ENCODE data around the gene TMPRSS12.
"Not testable (repeated sequence)": the region's sequence is repeated elsewhere in the genome, so short reads cannot be mapped to it uniquely, and the experiment has no call there.

The TMPRSS12 gene

DNA sequence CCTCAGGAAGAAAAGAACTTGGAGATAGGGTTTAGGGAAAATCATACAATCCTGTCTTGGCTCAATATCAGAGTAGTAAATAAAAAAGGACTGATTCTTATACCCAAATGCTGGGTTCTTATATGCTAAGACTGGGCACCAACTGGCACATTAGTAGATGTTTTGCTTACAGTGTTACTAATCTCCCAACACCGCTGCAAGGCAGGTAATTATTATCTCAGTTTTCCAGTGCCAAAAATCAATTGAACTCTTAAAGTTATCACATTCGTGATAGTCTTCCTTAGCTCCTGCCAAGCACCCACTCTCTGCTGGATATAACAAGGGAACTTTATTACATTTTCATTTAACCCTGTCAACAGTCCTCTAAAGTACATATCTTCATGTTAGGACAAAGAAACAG lies 84.6 kb downstream of the TMPRSS12 start:
- DNase-seq: no peak

DNA sequence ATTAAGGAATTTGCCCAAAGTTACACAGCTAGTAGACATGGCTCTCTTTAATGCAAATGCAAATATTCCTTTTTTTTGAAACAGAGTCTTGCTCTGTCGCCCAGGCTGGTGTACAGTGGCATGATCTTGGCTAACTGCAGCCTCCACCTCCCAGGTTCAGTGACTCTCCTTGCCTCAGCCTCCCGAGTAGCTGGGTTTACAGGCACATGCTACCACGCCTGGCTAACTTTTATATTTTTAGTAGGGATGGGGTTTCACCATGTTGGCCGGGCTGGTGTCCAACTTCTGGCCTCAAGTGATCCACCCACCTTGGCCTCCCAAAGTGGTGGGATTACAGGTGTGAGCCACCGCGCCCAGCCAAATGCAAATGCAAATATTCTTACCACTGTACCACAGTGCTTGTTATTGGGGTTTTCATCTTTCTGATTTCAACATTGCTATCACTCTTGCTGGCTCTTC lies 85.1 kb downstream of the TMPRSS12 start:
- DNase-seq: no peak

DNA sequence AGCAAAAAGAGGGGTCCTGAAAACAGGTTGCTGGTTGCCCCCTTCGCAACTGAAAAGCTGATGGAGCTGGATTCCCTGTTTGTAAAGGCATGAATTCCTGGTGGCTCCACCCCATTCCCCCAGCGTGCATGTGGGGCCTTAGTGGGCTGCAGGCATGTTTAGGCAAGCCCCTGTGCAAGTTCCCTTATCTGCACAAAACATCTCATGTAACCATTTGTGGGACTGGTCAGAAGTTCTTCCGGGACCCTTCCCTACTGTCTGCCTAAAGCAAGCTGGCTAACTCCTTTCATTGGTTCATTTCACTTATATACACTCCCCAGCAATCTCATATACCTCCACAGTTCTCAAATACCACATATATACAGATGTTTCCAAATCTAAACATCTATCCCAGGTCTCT lies 85.7 kb downstream of the TMPRSS12 start:
- no peak for DNase-seq

DNA sequence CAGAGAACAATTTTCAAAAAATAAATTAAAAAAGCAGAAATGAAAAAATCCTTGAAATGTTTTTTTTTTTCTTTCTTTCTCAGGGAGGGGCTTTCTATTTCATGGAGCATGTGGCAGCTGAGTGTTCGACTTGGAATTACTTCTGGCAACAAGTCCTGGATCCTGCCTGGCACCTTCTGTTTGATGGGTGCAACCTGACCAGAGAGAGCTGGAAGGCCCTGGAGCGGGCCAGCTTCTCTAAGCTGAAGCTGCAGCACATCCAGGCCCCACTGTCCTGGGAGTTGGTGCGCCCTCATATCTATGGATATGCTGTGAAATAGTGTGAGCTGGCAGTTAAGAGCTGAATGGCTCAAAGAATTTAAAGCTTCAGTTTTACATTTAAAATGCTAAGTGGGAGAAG lies 87.1 kb downstream of the TMPRSS12 start:
- DNase-seq: no peak

DNA sequence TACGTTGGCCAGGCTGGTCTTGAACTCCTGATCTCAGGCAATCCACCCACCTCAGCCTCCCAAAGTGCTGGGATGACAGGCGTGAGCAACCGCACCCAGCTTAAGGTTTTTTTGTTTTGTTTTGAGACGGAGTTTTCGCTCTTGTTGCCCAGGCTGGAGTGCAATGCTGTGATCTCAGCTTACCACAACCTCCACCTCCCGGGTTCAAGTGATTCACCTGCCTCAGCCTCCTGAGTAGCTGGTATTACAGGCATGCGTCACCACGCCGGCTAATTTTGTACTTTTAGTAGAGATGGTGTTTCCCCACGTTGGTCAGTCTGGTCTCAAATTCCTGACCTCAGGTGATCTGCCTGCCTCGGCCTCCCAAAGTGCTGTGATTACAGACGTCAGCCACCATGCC lies 87.8 kb downstream of the TMPRSS12 start:
- DNase-seq: not testable (repeated sequence)

DNA sequence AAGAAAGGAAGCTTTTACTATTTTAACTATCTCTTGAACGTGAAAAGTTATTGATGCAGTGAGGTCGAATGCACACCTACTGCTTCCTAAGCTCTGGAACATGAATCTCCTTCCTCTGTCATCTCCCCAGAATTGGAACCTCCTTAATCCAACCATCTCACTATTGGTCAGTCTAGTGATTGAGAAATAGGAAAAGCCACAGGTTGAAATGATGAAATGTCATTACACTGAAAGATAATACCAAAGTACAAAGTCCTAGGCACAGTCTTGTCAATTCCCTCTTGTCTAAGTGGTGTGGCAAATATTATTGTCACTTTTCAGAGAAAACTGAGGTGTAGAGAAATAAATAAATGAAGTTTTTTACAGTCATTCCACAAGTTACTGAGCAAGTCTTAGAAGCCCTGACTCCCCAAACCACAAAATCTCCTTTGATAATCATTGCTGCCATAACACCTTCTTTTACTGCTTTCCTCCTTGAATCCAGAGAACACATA lies 90.1 kb downstream of the TMPRSS12 start:
- no peak for DNase-seq

GRCh38 chr12:50933459-50934124 lies 90.9 kb downstream of the TMPRSS12 start:
- no peak for DNase-seq

- no peak for DNase-seq
Observed at GRCh38 chr12:50934371-50934851, 91.7 kb downstream of the TMPRSS12 start.

DNA sequence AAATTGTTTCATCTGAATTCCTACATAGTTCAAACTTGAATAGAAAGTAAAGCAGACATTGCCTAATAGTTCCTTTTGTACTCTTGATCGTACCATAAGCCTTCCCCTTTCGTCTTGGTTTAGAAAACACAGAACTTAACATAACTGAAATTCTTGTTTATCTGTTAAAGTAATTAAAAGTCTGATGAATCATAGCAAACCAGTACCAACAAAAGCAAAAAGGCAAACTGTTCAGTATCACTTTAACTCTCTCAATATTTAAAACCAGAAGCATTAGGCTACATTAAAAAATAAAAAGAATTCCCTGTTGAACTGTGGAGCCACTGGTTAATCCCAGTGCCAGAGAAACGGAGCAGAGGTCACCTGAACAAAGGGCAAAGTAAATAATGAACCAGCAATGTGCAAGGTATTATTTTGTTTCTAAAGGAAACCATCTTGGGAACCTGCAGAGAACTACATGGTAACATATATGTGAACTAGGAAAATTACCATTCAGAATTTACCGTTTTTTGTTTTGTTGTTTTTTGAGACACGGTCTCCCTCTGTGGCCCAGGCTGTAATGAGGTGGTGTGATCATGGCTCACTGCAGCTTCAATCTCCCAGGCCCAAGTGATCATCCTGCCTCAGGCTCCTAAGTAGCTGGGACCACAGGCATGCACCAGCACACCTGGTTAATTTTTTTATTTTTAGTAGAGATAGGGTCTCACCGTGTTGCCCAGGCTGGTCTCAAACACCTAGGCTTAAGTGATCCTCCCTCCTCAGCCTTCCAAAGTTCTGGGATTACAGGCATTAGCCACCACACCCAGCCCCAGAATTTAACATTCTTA lies 92.5 kb downstream of the TMPRSS12 start:
- no peak for DNase-seq

- no peak for DNase-seq
Observed at GRCh38 chr12:50936821-50937530, 94.2 kb downstream of the TMPRSS12 start.
